ENCODE results near the gene SLIT3.
"Not testable (repeated sequence)": the region's sequence is repeated elsewhere in the genome, so short reads cannot be mapped to it uniquely, and the experiment has no call there.

The SLIT3 gene

GRCh38 chr5:169106911-169107706 is 193.8 kb downstream of the SLIT3 start:
- Histone ChIP-seq H3K9me3 (ENCODE audit: control insufficient read depth, insufficient read depth, low read length) (no peaks in the 10 kb centered on the region), H3K36me3 (ENCODE audit: control insufficient read depth, insufficient read depth, low read length) (no peaks in the 10 kb centered on the region), H3K4me3 (ENCODE audit: low read depth, low read length) (no peak overlapping the region), H3K4me1 (ENCODE audit: control insufficient read depth, insufficient read depth, low read length) (no peaks in the 10 kb centered on the region), H3K27me3 (ENCODE audit: control insufficient read depth, insufficient read depth, low read length) (no peaks in the 10 kb centered on the region), H3K9ac (ENCODE audit: low read depth, low read length) (no peak overlapping the region)

- not testable (repeated sequence) for H3K4me3 ChIP-seq (ENCODE audit: low read depth, low read length); H3K9me3 ChIP-seq (ENCODE audit: control insufficient read depth, insufficient read depth, low read length); H3K27me3 ChIP-seq (ENCODE audit: control insufficient read depth, insufficient read depth, low read length); H3K36me3 ChIP-seq (ENCODE audit: control insufficient read depth, insufficient read depth, low read length); H3K9ac ChIP-seq (ENCODE audit: low read depth, low read length); H3K4me1 ChIP-seq (ENCODE audit: control insufficient read depth, insufficient read depth, low read length)
These were observed 195.4 kb downstream of the SLIT3 start for GRCh38 chr5:169105582-169105981.

- H3K36me3 ChIP-seq (ENCODE audit: control insufficient read depth, insufficient read depth, low read length), result no peaks in the 10 kb centered on the region
- H3K4me3 ChIP-seq (ENCODE audit: low read depth, low read length), result no peak overlapping the region
- H3K27me3 ChIP-seq (ENCODE audit: control insufficient read depth, insufficient read depth, low read length), result no peaks in the 10 kb centered on the region
- H3K9me3 ChIP-seq (ENCODE audit: control insufficient read depth, insufficient read depth, low read length), result no peaks in the 10 kb centered on the region
- H3K9ac ChIP-seq (ENCODE audit: low read depth, low read length), result no peak overlapping the region
- no peaks in the 10 kb centered on the region for H3K4me1 ChIP-seq (ENCODE audit: control insufficient read depth, insufficient read depth, low read length)
These were observed 195.9 kb downstream of the SLIT3 start for GRCh38 chr5:169104937-169105494.

DNA sequence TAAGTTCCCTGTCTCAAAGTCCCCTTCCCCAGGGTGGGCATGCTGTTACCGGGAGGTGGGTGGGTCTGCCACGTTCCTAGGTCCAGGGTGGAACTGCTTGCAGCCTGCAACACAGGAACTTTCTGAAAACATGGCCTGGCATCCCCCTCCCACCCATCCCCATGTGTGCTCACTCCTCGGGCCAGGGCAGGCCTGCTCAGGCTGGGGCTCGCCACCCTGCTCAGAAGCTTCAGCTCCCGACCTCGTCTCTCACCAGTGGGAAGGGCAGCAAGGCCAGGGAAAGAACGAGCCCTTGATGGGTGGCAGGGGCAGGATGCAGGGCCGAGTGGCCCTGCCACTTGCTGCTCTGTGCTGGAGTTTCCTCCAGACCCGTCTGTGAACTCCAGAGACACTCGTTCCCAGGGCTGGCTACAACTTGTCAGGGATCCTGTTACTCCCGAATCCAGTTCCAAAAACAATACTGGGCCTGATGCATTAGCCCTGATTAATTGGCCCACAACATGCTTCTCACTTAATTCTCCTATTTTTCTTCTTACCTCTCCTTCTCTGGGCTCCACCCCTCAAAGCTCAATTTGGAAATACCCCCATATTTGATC is 197.3 kb downstream of the SLIT3 start:
- H3K4me1 ChIP-seq (ENCODE audit: control insufficient read depth, insufficient read depth, low read length), result no peaks in the 10 kb centered on the region
- no peak overlapping the region for H3K9ac ChIP-seq (ENCODE audit: low read depth, low read length)
- no peaks in the 10 kb centered on the region for H3K36me3 ChIP-seq (ENCODE audit: control insufficient read depth, insufficient read depth, low read length)
- no peaks in the 10 kb centered on the region for H3K27me3 ChIP-seq (ENCODE audit: control insufficient read depth, insufficient read depth, low read length)
- H3K9me3 ChIP-seq (ENCODE audit: control insufficient read depth, insufficient read depth, low read length), result no peaks in the 10 kb centered on the region
- no peak overlapping the region for H3K4me3 ChIP-seq (ENCODE audit: low read depth, low read length)

- Histone ChIP-seq H3K27me3 (ENCODE audit: control insufficient read depth, insufficient read depth, low read length) (no peaks in the 10 kb centered on the region), H3K4me3 (ENCODE audit: low read depth, low read length) (no peak overlapping the region), H3K9me3 (ENCODE audit: control insufficient read depth, insufficient read depth, low read length) (no peaks in the 10 kb centered on the region), H3K36me3 (ENCODE audit: control insufficient read depth, insufficient read depth, low read length) (no peaks in the 10 kb centered on the region), H3K9ac (ENCODE audit: low read depth, low read length) (no peak overlapping the region), H3K4me1 (ENCODE audit: control insufficient read depth, insufficient read depth, low read length) (no peaks in the 10 kb centered on the region)
These were observed 199.0 kb downstream of the SLIT3 start for GRCh38 chr5:169101966-169102365.

DNA sequence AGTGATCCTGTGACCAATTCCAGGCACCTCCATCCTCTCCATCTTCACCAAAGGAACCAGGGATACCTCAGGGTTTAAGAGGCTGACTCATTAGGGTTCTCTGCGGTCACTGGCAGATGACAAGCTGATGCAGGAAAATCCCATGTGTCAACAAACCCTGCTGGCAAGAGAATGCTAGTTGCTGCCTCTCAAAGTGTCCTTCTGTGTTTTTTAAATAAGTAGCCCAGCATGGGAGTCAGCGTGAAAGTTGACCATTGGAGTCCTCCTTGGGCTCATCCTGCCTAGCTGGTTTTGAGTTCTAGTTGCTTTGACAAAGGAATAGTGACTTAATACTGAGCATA is 200.2 kb downstream of the SLIT3 start:
- Histone ChIP-seq H3K9ac (ENCODE audit: low read depth, low read length) (no peak overlapping the region), H3K36me3 (ENCODE audit: control insufficient read depth, insufficient read depth, low read length) (no peaks in the 10 kb centered on the region), H3K9me3 (ENCODE audit: control insufficient read depth, insufficient read depth, low read length) (no peaks in the 10 kb centered on the region), H3K27me3 (ENCODE audit: control insufficient read depth, insufficient read depth, low read length) (no peaks in the 10 kb centered on the region), H3K4me1 (ENCODE audit: control insufficient read depth, insufficient read depth, low read length) (no peaks in the 10 kb centered on the region), H3K4me3 (ENCODE audit: low read depth, low read length) (no peak overlapping the region)

DNA sequence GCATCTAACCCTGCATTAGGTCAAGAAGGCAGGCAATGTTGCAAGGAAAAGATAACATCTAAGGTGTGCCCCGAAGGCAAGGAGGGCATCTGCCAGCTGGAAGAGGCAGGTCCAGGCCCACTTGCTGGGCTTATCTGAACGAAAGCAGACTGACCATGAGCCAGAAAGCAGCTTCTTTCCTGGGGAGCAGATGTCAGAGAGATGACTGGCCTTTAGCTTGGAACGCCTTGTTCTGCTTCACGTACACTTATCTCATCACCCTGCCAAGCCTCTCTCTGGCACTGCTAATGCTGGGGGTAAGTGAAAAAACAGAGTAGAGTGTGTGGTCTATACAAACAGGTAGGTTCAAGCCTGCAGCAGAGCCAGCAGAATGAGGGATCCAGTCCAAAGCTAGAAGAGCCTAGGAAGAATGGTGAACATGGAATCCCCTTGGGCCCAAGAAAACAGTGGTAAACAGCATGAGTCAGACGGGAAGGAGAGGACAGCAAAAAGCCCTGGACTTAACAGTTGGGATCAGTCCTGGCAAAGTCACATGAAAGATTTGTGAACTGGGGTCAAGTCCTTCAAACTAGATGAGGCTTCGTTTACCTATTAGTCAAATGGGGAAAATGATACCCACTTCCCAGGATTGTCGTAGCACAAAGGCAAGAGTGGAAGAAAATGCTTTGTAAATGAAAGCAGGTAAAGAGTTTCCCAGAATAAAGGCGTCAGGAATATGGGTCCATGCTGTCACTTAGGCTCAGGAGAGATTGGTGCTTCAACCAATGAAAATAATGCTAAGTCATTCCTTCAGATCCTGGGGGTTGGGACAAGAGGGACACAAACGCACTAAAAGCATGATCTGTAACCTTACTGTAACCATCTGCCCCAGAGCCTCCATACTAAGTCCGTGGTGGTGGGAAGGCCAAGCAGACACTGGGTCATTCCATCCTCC is 200.9 kb downstream of the SLIT3 start:
- no peaks in the 10 kb centered on the region for H3K27me3 ChIP-seq (ENCODE audit: control insufficient read depth, insufficient read depth, low read length)
- no peaks in the 10 kb centered on the region for H3K4me1 ChIP-seq (ENCODE audit: control insufficient read depth, insufficient read depth, low read length)
- H3K36me3 ChIP-seq (ENCODE audit: control insufficient read depth, insufficient read depth, low read length), result no peaks in the 10 kb centered on the region
- no peaks in the 10 kb centered on the region for H3K9me3 ChIP-seq (ENCODE audit: control insufficient read depth, insufficient read depth, low read length)
- no peak overlapping the region for H3K4me3 ChIP-seq (ENCODE audit: low read depth, low read length)
- H3K9ac ChIP-seq (ENCODE audit: low read depth, low read length), result no peak overlapping the region

DNA sequence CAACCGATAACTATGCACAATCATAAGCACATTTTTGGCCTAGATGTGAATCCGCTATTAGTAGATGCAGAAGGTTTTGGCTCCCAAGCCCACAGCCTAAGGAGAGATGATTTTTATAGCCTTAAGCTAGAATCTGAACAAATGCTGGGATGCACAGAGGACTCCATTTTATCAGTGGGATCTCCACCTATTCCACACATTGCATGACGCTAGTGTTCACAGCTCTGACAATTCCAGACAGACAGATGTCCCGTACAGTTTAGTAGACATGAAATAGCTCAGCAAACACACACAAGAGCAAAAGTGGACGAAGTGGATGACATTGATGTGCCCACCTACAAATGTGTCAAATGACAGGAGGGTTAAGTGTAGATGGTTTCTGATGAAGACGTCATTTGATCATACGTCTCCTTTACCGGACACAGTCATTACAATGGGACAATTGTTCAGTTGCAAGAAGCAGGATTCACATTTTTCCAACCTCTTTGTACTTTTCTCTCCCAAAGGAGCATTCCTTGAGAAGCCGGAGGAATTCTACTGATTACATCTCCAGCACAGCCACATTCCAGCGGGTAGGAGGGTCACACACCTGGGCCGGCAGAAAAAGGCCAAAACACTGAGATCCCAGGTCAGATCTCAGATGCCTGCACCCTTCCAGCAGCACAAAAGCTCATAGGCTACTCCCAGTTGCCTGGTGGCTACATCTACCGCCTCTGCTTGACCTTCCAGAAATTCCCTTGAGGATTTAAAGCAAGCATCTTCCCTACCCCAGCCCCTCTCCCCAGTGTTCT is 202.4 kb downstream of the SLIT3 start:
- Histone ChIP-seq H3K4me1 (ENCODE audit: control insufficient read depth, insufficient read depth, low read length) (no peaks in the 10 kb centered on the region), H3K4me3 (ENCODE audit: low read depth, low read length) (no peak overlapping the region), H3K9me3 (ENCODE audit: control insufficient read depth, insufficient read depth, low read length) (no peaks in the 10 kb centered on the region), H3K36me3 (ENCODE audit: control insufficient read depth, insufficient read depth, low read length) (no peaks in the 10 kb centered on the region), H3K9ac (ENCODE audit: low read depth, low read length) (no peak overlapping the region), H3K27me3 (ENCODE audit: control insufficient read depth, insufficient read depth, low read length) (no peaks in the 10 kb centered on the region)

DNA sequence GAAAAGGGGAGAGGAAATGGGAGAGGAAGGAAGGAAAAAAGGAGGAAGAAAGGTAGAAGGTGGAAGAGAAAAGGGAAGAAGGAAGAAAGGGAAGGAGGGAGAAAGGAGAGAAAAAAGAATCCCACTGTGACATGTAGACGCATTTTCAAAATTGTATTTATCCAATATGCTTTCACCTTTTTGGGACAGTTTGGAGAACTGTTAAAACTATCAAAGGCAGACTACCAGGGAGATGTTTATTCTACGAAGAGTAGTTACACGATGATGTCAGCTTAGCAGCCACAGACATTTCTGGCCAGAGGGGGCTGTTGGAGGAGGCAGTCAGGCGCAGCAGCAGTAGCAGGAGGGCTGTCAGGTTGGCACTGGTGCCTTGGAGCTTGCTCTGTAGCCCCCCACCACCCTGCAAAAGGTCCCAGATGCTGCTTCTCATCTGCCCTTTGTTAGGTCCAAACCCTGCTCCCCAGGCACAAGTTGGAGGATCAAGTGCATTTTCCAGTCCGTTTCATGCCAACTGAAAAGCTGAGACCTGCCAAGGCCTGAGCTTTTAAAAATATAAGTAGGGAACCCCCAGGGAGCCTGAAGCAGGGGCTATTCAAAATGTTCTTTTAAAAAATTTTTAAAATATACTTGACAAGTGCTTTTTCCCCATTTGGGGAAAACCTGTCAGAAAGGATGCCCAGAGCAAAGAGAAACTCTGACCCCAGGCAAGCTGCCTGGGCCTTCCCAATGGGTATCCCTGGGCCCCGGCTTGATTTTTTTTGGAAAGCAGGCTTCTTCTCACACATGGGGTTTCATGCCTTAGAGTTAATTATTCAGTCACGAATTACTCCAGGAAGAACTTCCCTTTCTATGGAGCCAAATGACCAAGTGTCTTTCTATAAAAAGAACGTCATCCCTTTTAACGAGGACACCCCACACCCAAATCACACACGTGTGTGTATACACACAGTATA is 203.3 kb downstream of the SLIT3 start:
- Histone ChIP-seq H3K4me3 (ENCODE audit: low read depth, low read length) (no peak overlapping the region), H3K27me3 (ENCODE audit: control insufficient read depth, insufficient read depth, low read length) (no peaks in the 10 kb centered on the region), H3K36me3 (ENCODE audit: control insufficient read depth, insufficient read depth, low read length) (no peaks in the 10 kb centered on the region), H3K9ac (ENCODE audit: low read depth, low read length) (no peak overlapping the region), H3K4me1 (ENCODE audit: control insufficient read depth, insufficient read depth, low read length) (no peaks in the 10 kb centered on the region), H3K9me3 (ENCODE audit: control insufficient read depth, insufficient read depth, low read length) (no peaks in the 10 kb centered on the region)

GRCh38 chr5:169095976-169096375 is 205.0 kb downstream of the SLIT3 start:
- H3K9me3 ChIP-seq (ENCODE audit: control insufficient read depth, insufficient read depth, low read length), result no peaks in the 10 kb centered on the region
- H3K4me1 ChIP-seq (ENCODE audit: control insufficient read depth, insufficient read depth, low read length), result no peaks in the 10 kb centered on the region
- H3K4me3 ChIP-seq (ENCODE audit: low read depth, low read length), result no peak overlapping the region
- no peaks in the 10 kb centered on the region for H3K27me3 ChIP-seq (ENCODE audit: control insufficient read depth, insufficient read depth, low read length)
- H3K9ac ChIP-seq (ENCODE audit: low read depth, low read length), result no peak overlapping the region
- H3K36me3 ChIP-seq (ENCODE audit: control insufficient read depth, insufficient read depth, low read length), result no peaks in the 10 kb centered on the region
